K562 (cell line): ENCODE results near the gene DHRS3. TPM values are rescaled to one million over a fixed set of nuclear protein-coding genes. Genes with fewer than 3 reads are reported as not detected.

Experiments
- ARID2 ChIP-seq: fragments of 450-650 bp; IDR thresholded peaks from 2 replicates; pipeline ENCODE4 v1.6.1; 2017; ENCODE audit warnings: antibody characterized with exemption, mild to moderate bottlenecking
- CBX1 ChIP-seq: sonication (generic); IDR thresholded peaks from 2 replicates; pipeline ENCODE4 v1.6.1; 2016; ENCODE audit warnings: antibody characterized with exemption, low read depth, mild to moderate bottlenecking
- DMBX1 ChIP-seq: fragments of 250-450 bp; sonication (Bioruptor Pico); IDR thresholded peaks from 2 replicates; pipeline ENCODE4 v1.8.0; 2022; ENCODE audit warnings: inconsistent platforms, mild to moderate bottlenecking, moderate library complexity, borderline replicate concordance
- HMG20A ChIP-seq: fragments of 450-650 bp; formaldehyde crosslinking; conservative IDR thresholded peaks from 2 replicates; pipeline ENCODE4 v1.4.0; 2020; ENCODE audit warnings: mild to moderate bottlenecking, mixed read lengths
- HNRNPLL ChIP-seq: fragments of 200-400 bp; formaldehyde crosslinking; IDR thresholded peaks from 2 replicates; pipeline ENCODE4 v1.6.1; 2017; ENCODE audit warnings: low read length, low read depth, mild to moderate bottlenecking; ENCODE audit not compliant: poor library complexity, severe bottlenecking
- HSF4 ChIP-seq: fragments of 250-450 bp; sonication (Bioruptor Pico); IDR thresholded peaks from 2 replicates; pipeline ENCODE4 v2.1.2; 2022; ENCODE audit warnings: mild to moderate bottlenecking, moderate library complexity, borderline replicate concordance
- KLF16 ChIP-seq: IDR thresholded peaks from 2 replicates; pipeline ENCODE4 v1.6.1; 2016; ENCODE audit warnings: antibody characterized with exemption
- LCOR ChIP-seq: sonication (generic); formaldehyde crosslinking; IDR thresholded peaks from 2 replicates; pipeline ENCODE4 v1.8.0; 2022; ENCODE audit warnings: mild to moderate bottlenecking, missing genetic modification reagents
- SP2 ChIP-seq: IDR thresholded peaks from 2 replicates; pipeline ENCODE4 v1.6.1; 2011; ENCODE audit warnings: mild to moderate bottlenecking, low read depth, low read length, moderate library complexity; ENCODE audit not compliant: poor library complexity, severe bottlenecking; ENCODE audit errors: extremely low read depth
- SUPT5H ChIP-seq: fragments of 450-650 bp; IDR thresholded peaks from 2 replicates; pipeline ENCODE4 v1.6.1; 2016
- ZBTB7A ChIP-seq: IDR thresholded peaks from 2 replicates; pipeline ENCODE4 v1.6.1; 2011; ENCODE audit warnings: low read depth, mild to moderate bottlenecking, low read length, moderate library complexity, borderline replicate concordance; ENCODE audit not compliant: control insufficient read depth
- ZNF121 ChIP-seq: sonication (generic); formaldehyde crosslinking; conservative IDR thresholded peaks from 2 replicates; pipeline ENCODE4 v1.8.0; 2022; ENCODE audit warnings: missing genetic modification reagents
- ZNF436 ChIP-seq: fragments of 250-450, 450-650 bp; sonication (Bioruptor Pico); formaldehyde crosslinking; IDR thresholded peaks from 2 replicates; pipeline ENCODE4 v1.7.0; 2020; ENCODE audit warnings: mild to moderate bottlenecking
- polyA plus RNA-seq, 8 experiments: library from polyadenylated mRNA; depleted of rRNA in 4 of 8; stranded (reverse) in 5 of 8; unstranded in 3 of 8; fragments of >200 nt; fragmentation: Nextera tagmentation in 2 of 8; fragmentation: Illumina TruSeq in 1 of 8; extraction: Ambion mirVana in 2 of 8; extraction: Trizol in 1 of 8; gene quantifications; 2 replicates each; pipeline versions ENCODE4 v1.2.1 to v1.2.3, GENCODE V29; 2011 to 2014; ENCODE audit warnings: inconsistent platforms in 1 of 8, missing spikeins in 1 of 8
- total RNA-seq, 7 experiments: library from RNA; depleted of rRNA in 6 of 7; stranded (reverse); fragments of >200 nt in 6 of 7; fragmentation: Illumina TruSeq in 2 of 7; extraction: Trizol in 2 of 7; gene quantifications; 2 replicates each; pipeline versions ENCODE4 v1.2.1 to v1.2.3, GENCODE V29; 2011 to 2021; ENCODE audit warnings: low replicate concordance in 1 of 7
- TF ChIP-seq, protein P1 (sequence below): fragments of 150-350 bp; IDR thresholded peaks from 2 replicates; pipeline ENCODE4 v1.6.1; 2014; ENCODE audit warnings: low read depth, mild to moderate bottlenecking, low read length, borderline replicate concordance
- TF ChIP-seq, protein P2 (sequence below): fragments of 250-450 bp; sonication (Bioruptor Pico); IDR thresholded peaks from 2 replicates; pipeline ENCODE4 v1.6.1; 2021; ENCODE audit warnings: mild to moderate bottlenecking
- TF ChIP-seq, protein P3 (sequence below): IDR thresholded peaks from 2 replicates; pipeline ENCODE4 v1.6.1; 2012; ENCODE audit warnings: low read depth, low read length, improper control_type of control experiment, borderline replicate concordance
- TF ChIP-seq, protein P4 (sequence below): conservative IDR thresholded peaks from 2 replicates; pipeline ENCODE4 v1.6.1; 2011; ENCODE audit warnings: low read depth, mild to moderate bottlenecking, low read length; ENCODE audit not compliant: control insufficient read depth

DHRS3 gene
- total and polyA plus RNA-seq, 9 of the 15 experiments (the other 6 are each of a cell fraction or from before 2014, with no cell fraction given) = 21.0 to 116 (median 58.7) TPM

DNA sequence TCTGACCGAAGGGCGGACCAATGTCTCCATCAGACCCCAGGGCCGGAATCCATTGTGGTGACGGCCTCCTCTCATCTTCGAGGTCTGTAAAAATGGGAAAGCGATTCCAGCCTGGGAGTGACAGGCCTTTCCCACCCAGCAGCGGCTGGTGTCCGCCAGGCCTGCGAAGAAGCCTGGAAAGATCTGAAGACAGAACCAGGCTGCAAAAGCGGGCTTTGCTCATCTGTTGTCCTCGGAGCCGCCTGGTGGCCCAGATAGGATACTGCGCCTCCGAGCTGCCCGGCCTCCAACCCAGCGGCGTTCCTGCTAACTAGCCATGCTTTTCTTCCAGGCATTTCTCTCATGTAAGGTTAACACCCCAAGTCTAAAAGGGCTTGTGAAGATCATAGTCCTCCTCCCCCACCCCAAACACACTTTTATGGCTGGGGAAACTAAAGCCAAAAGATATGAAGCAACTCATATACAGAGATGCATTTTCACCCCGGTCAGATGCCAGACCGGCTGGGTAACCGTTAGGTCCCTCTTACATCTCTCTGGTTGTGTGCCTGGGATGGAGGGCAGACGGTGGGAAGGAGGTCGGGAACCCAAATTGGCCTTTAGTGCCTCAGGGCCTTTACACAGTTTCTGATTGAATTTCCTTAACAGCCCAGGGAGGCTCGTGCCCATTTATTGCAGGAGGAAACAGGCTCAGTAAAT is 1.9 kb upstream of the DHRS3 start (continued):
- no peak for TF ChIP-seq HSF4
- TF ChIP-seq, protein P1, sequence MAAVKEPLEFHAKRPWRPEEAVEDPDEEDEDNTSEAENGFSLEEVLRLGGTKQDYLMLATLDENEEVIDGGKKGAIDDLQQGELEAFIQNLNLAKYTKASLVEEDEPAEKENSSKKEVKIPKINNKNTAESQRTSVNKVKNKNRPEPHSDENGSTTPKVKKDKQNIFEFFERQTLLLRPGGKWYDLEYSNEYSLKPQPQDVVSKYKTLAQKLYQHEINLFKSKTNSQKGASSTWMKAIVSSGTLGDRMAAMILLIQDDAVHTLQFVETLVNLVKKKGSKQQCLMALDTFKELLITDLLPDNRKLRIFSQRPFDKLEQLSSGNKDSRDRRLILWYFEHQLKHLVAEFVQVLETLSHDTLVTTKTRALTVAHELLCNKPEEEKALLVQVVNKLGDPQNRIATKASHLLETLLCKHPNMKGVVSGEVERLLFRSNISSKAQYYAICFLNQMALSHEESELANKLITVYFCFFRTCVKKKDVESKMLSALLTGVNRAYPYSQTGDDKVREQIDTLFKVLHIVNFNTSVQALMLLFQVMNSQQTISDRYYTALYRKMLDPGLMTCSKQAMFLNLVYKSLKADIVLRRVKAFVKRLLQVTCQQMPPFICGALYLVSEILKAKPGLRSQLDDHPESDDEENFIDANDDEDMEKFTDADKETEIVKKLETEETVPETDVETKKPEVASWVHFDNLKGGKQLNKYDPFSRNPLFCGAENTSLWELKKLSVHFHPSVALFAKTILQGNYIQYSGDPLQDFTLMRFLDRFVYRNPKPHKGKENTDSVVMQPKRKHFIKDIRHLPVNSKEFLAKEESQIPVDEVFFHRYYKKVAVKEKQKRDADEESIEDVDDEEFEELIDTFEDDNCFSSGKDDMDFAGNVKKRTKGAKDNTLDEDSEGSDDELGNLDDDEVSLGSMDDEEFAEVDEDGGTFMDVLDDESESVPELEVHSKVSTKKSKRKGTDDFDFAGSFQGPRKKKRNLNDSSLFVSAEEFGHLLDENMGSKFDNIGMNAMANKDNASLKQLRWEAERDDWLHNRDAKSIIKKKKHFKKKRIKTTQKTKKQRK = no peak
- no peak for TF ChIP-seq DMBX1 (CRISPR knock-in tag)
- peak; percentile 51; the same call in 1 of the 2 replicates for TF ChIP-seq ZBTB7A
- no peak for TF ChIP-seq SUPT5H
- TF ChIP-seq LCOR (CRISPR knock-in tag) = no peak
- peak; percentile 58 for TF ChIP-seq KLF16
- no peak for TF ChIP-seq HMG20A (CRISPR knock-in tag)
- TF ChIP-seq SP2 = no peak
- no peak for TF ChIP-seq ZNF436 (CRISPR knock-in tag)
- no peak for TF ChIP-seq HNRNPLL
- TF ChIP-seq CBX1 = peak; percentile 77
- TF ChIP-seq, protein P2, sequence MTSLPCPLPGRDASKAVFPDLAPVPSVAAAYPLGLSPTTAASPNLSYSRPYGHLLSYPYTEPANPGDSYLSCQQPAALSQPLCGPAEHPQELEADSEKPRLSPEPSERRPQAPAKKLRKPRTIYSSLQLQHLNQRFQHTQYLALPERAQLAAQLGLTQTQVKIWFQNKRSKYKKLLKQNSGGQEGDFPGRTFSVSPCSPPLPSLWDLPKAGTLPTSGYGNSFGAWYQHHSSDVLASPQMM (CRISPR knock-in tag) = no peak
- peak; percentile 62; the same call in 1 of the 2 replicates for TF ChIP-seq ARID2
- TF ChIP-seq, protein P3, sequence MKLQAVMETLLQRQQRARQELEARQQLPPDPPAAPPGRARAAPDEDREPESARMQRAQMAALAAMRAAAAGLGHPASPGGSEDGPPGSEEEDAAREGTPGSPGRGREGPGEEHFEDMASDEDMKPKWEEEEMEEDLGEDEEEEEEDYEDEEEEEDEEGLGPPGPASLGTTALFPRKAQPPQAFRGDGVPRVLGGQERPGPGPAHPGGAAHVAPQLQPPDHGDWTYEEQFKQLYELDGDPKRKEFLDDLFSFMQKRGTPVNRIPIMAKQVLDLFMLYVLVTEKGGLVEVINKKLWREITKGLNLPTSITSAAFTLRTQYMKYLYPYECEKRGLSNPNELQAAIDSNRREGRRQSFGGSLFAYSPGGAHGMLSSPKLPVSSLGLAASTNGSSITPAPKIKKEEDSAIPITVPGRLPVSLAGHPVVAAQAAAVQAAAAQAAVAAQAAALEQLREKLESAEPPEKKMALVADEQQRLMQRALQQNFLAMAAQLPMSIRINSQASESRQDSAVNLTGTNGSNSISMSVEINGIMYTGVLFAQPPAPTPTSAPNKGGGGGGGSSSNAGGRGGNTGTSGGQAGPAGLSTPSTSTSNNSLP = no peak
- no peak for TF ChIP-seq ZNF121 (CRISPR knock-in tag)
- TF ChIP-seq, protein P4, sequence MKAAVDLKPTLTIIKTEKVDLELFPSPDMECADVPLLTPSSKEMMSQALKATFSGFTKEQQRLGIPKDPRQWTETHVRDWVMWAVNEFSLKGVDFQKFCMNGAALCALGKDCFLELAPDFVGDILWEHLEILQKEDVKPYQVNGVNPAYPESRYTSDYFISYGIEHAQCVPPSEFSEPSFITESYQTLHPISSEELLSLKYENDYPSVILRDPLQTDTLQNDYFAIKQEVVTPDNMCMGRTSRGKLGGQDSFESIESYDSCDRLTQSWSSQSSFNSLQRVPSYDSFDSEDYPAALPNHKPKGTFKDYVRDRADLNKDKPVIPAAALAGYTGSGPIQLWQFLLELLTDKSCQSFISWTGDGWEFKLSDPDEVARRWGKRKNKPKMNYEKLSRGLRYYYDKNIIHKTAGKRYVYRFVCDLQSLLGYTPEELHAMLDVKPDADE = no peak
